CD1c-positive myeloid dendritic cell (primary cell): ENCODE measurements around the gene MAN1C1.

Experiments used
- DNase-seq: peaks from one replicate; pipeline ENCODE4 v3.0.0-alpha.2; 2016; ENCODE audit errors: extremely low spot score

The MAN1C1 gene

GRCh38 chr1:25782608-25783201 lies 166.1 kb downstream of the MAN1C1 start:
- DNase-seq = no peak

- no peak for DNase-seq
These were observed 168.0 kb downstream of the MAN1C1 start for GRCh38 chr1:25784575-25785051.

GRCh38 chr1:25785333-25786067 lies 168.9 kb downstream of the MAN1C1 start:
- DNase-seq = no peak

GRCh38 chr1:25786887-25787759 lies 170.5 kb downstream of the MAN1C1 start:
- no peak for DNase-seq

- no peak for DNase-seq
These were observed 171.2 kb downstream of the MAN1C1 start for GRCh38 chr1:25787760-25788166.

GRCh38 chr1:25790472-25790871 lies 173.9 kb downstream of the MAN1C1 start:
- DNase-seq = no peak

- DNase-seq = no peak
These were observed 175.5 kb downstream of the MAN1C1 start for GRCh38 chr1:25792115-25792514.

GRCh38 chr1:25793585-25794170 lies 177.1 kb downstream of the MAN1C1 start:
- no peak for DNase-seq

- no peak for DNase-seq
These were observed 177.7 kb downstream of the MAN1C1 start for GRCh38 chr1:25794325-25794724.

- DNase-seq = no peak
These were observed 178.6 kb downstream of the MAN1C1 start for GRCh38 chr1:25795211-25795610.

GRCh38 chr1:25795946-25796810 lies 179.6 kb downstream of the MAN1C1 start:
- DNase-seq = no peak

- peak; percentile 84 for DNase-seq
These were observed 180.3 kb downstream of the MAN1C1 start for GRCh38 chr1:25796811-25797458.

GRCh38 chr1:25797939-25798338 lies 181.3 kb downstream of the MAN1C1 start:
- peak; percentile 33 for DNase-seq

- no peak for DNase-seq
These were observed 182.2 kb downstream of the MAN1C1 start for GRCh38 chr1:25798666-25799351.

GRCh38 chr1:25799352-25799934 lies 182.9 kb downstream of the MAN1C1 start:
- no peak for DNase-seq

- peak; percentile 47 for DNase-seq
These were observed 183.5 kb downstream of the MAN1C1 start, which contains the start of gene SELENON for GRCh38 chr1:25799935-25800702. TSS of gene SELENON (plus strand) at chr1:25800193. CDS start at chr1:25800231, 38 bp downstream.

- DNase-seq = no peak
These were observed 184.2 kb downstream of the MAN1C1 start for GRCh38 chr1:25800703-25801377.

- DNase-seq = no peak
These were observed 186.3 kb downstream of the MAN1C1 start for GRCh38 chr1:25802915-25803314.
